Stimulated activated CD4-positive, alpha-beta T cell treated with anti-CD3 and anti-CD28 coated beads, TNF-alpha, amount 100 ng/mL, for 48 hours (primary cell): Measurements from ENCODE around the gene HILPDA.

Experiments
- DNase-seq, 3 donors: peaks; one replicate each; pipeline ENCODE4 v3.0.0-alpha.2; 2020; ENCODE audit warnings: low read depth in 3 of 3

The HILPDA gene

GRCh38 chr7:128455543-128456254 lies at the start of gene HILPDA:
TSS of gene HILPDA (plus strand) at chr7:128455878. CDS start at chr7:128457269, 1,391 bp downstream.
- DNase-seq = peak; percentile 90 to 93 (median 92)

- DNase-seq = no peak
Observed at GRCh38 chr7:128406314-128407232, 49.1 kb upstream of the HILPDA start.

- no peak for DNase-seq
Observed at GRCh38 chr7:128407233-128407589, 48.5 kb upstream of the HILPDA start.

GRCh38 chr7:128407751-128408708 lies 47.6 kb upstream of the HILPDA start:
- no peak for DNase-seq

- no peak for DNase-seq
Observed at GRCh38 chr7:128408709-128409595, 46.7 kb upstream of the HILPDA start.

GRCh38 chr7:128409596-128410450 lies 45.9 kb upstream of the HILPDA start, which contains the start of gene IMPDH1:
TSS of gene IMPDH1 (minus strand) at chr7:128409982. CDS start at chr7:128409901, 81 bp downstream.
- DNase-seq = peak; percentile 69 to 90 (median 80)

- no peak for DNase-seq
Observed at GRCh38 chr7:128410451-128410753, 45.3 kb upstream of the HILPDA start.

GRCh38 chr7:128415217-128415785 lies 40.4 kb upstream of the HILPDA start:
- no peak for DNase-seq

- DNase-seq = no peak
Observed at GRCh38 chr7:128417071-128417470, 38.6 kb upstream of the HILPDA start.

GRCh38 chr7:128419257-128419656 lies 36.4 kb upstream of the HILPDA start:
- no peak for DNase-seq

GRCh38 chr7:128420773-128421172 lies 34.9 kb upstream of the HILPDA start:
- DNase-seq = no peak

GRCh38 chr7:128421384-128421783 lies 34.3 kb upstream of the HILPDA start:
- no peak for DNase-seq

GRCh38 chr7:128422037-128422436 lies 33.6 kb upstream of the HILPDA start:
- DNase-seq = no peak

GRCh38 chr7:128422842-128423241 lies 32.8 kb upstream of the HILPDA start:
- no peak for DNase-seq

- no peak for DNase-seq
Observed at GRCh38 chr7:128424686-128425275, 30.9 kb upstream of the HILPDA start.

- DNase-seq = peak; percentile 68 to 78 (median 72)
Observed at GRCh38 chr7:128425850-128426249, 29.8 kb upstream of the HILPDA start.

- no peak for DNase-seq
Observed at GRCh38 chr7:128427289-128427891, 28.3 kb upstream of the HILPDA start.

- DNase-seq = no peak
Observed at GRCh38 chr7:128430207-128430606, 25.5 kb upstream of the HILPDA start.

- DNase-seq = no peak
Observed at GRCh38 chr7:128431221-128431620, 24.5 kb upstream of the HILPDA start.
